SW 1271 (cell line): ENCODE data around the gene NKX1-1.

Experiments used
- DNase-seq, 2 experiments: peaks; one replicate each; lab custom pipeline; 2025; lab: John Stamatoyannopoulos, UW

NKX1-1 gene

GRCh38 chr4:1385373-1386340 lies 20.6 kb downstream of the NKX1-1 start:
- DNase-seq: no peak

GRCh38 chr4:1384675-1385372 lies 21.4 kb downstream of the NKX1-1 start:
- no peak for DNase-seq

- no peak for DNase-seq
Observed at GRCh38 chr4:1383728-1384591, 22.3 kb downstream of the NKX1-1 start.

GRCh38 chr4:1382776-1383727 lies 23.2 kb downstream of the NKX1-1 start:
- DNase-seq: no peak

- no peak for DNase-seq
Observed at GRCh38 chr4:1381944-1382541, 24.2 kb downstream of the NKX1-1 start.

GRCh38 chr4:1381181-1381621 lies 25.0 kb downstream of the NKX1-1 start:
- no peak for DNase-seq

- no peak for DNase-seq
Observed at GRCh38 chr4:1380368-1381151, 25.7 kb downstream of the NKX1-1 start.

- no peak for DNase-seq
Observed at GRCh38 chr4:1379801-1380331, 26.4 kb downstream of the NKX1-1 start.

- DNase-seq: no peak
Observed at GRCh38 chr4:1379351-1379781, 26.9 kb downstream of the NKX1-1 start.

GRCh38 chr4:1378559-1379231 lies 27.5 kb downstream of the NKX1-1 start:
- DNase-seq: no peak

- no peak for DNase-seq
Observed at GRCh38 chr4:1377606-1378261, 28.5 kb downstream of the NKX1-1 start.

- no peak for DNase-seq
Observed at GRCh38 chr4:1376841-1377605, 29.2 kb downstream of the NKX1-1 start.

GRCh38 chr4:1376391-1376840 lies 29.8 kb downstream of the NKX1-1 start:
- no peak for DNase-seq

- no peak for DNase-seq
Observed at GRCh38 chr4:1375761-1376322, 30.4 kb downstream of the NKX1-1 start.

GRCh38 chr4:1375051-1375721 lies 31.1 kb downstream of the NKX1-1 start:
- DNase-seq: no peak

- no peak for DNase-seq
Observed at GRCh38 chr4:1374706-1375045, 31.6 kb downstream of the NKX1-1 start.
